ENCODE measurements around the gene ELMOD3. TPM values are rescaled to one million over a fixed set of nuclear protein-coding genes. Genes with fewer than 3 reads are reported as not detected.

The ELMOD3 gene
- total and polyA plus RNA-seq, 8 donors, result 20.8 to 40.5 (median 31.8) TPM

DNA sequence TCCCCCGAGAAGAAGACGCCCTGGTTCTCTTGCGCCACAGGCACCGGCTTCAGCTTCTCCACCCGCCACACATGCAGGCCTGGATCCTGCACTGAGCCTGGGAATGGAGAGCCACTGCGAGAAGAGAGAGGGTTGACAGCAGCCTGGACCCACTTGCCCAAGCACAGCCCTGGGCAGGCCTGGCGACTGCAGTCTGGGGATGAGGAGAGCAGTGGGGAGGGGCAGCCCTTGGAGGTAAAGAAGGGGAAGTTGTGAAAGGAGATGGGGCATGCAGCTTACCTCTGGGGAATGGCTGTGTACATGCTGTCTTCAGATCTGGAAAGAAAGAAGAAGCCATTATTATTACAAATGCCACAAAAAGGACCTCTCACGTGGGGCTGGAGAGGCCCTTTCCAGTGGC lies 47.3 kb downstream of the ELMOD3 start:
- TF ChIP-seq, protein P1, sequence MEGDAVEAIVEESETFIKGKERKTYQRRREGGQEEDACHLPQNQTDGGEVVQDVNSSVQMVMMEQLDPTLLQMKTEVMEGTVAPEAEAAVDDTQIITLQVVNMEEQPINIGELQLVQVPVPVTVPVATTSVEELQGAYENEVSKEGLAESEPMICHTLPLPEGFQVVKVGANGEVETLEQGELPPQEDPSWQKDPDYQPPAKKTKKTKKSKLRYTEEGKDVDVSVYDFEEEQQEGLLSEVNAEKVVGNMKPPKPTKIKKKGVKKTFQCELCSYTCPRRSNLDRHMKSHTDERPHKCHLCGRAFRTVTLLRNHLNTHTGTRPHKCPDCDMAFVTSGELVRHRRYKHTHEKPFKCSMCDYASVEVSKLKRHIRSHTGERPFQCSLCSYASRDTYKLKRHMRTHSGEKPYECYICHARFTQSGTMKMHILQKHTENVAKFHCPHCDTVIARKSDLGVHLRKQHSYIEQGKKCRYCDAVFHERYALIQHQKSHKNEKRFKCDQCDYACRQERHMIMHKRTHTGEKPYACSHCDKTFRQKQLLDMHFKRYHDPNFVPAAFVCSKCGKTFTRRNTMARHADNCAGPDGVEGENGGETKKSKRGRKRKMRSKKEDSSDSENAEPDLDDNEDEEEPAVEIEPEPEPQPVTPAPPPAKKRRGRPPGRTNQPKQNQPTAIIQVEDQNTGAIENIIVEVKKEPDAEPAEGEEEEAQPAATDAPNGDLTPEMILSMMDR (IDR thresholded peaks at IDR 0.05), result no peak
- Histone ChIP-seq H3K27me3 (no peaks in the 10 kb centered on the region), H3K9me3 (peaks cover 0 to 3% of the 10 kb centered on the region in 2 donors), H3K4me1 (peaks cover 0 to 37% of the 10 kb centered on the region in 2 donors), H3K27ac (peak overlapping the region in 1 of 2 donors; percentile 39), H3K4me3 (no peak overlapping the region), H3K36me3 (peaks cover 0 to 59% of the 10 kb centered on the region in 2 donors)
- ATAC-seq (no peak), DNase-seq (peak in 1 of 4 donors; percentile 35)
- intact Hi-C loops (cut with DNase I), result no loop called here

DNA sequence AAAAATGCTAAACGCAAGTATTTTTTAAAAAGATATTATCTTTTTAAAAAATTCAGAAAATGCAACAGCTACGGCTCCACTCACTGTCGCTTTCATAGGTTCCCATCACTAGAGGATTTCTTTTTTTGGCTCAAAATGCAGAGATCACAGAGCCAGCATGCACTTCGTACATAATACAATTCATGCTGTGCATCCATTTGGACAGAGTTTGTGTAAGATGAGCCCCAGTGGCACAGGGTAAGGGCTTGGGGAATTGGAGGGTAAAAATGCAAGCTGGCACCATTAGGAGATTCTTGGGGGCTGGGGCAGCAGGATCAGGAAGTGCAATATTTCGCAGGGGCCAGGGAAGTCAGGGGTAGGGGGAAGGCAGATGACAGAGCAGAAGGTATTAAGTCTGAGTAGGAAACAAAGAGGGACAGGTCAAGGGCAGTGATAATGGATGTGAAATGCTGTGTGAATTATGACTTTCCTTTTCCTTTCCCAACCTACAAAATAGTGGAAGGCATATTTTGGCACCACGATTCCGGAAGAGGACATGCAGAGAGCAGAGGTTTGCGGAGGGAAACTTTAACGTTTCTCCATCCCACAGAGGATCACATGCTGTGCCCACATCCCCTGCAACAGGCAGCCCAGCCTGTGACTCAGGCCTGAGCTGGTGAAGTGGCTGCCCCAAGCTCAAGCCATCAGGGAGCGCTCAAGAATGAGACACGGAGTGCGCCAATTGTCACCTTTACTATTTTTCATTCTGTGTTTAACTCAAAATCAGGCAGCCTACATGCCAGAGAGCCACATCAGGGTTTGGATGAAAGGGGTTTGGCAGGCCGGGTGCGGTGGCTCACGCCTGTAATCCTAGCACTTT lies 50.9 kb downstream of the ELMOD3 start:
- intact Hi-C loops (cut with DNase I), result no loop called here
- Histone ChIP-seq H3K4me3 (peak overlapping the region in 1 of 2 donors; percentile 22), H3K9me3 (peaks cover 0 to 3% of the 10 kb centered on the region in 2 donors), H3K27ac (peak overlapping the region; percentile 53 to 88), H3K36me3 (peaks cover 0 to 23% of the 10 kb centered on the region in 2 donors), H3K27me3 (no peaks in the 10 kb centered on the region), H3K4me1 (peaks cover 3 to 64% of the 10 kb centered on the region in 2 donors)
- ATAC-seq (peak; percentile 60), DNase-seq (peak in 2 of 4 donors; percentile 83 to 91)
- TF ChIP-seq, protein P1 (IDR thresholded peaks at IDR 0.05), result no peak

GRCh38 chr2:85409845-85410583 lies 55.4 kb downstream of the ELMOD3 start, which contains the start of gene CAPG:
TSS of gene CAPG (minus strand) at chr2:85410366. CDS start at chr2:85402145, 8,221 bp downstream.
- ATAC-seq (peak; percentile 68), DNase-seq (peak in 2 of 4 donors; percentile 91 to 96)
- no peaks in the 10 kb centered on the region for H3K36me3 ChIP-seq
- no peaks in the 10 kb centered on the region for H3K27me3 ChIP-seq
- H3K27ac ChIP-seq, result peak within 1 kb of the TSS; percentile 60 to 93
- TF ChIP-seq, protein P1 (IDR thresholded peaks at IDR 0.05), result no peak
- peak within 1 kb of the TSS; percentile 10 to 58 for H3K4me3 ChIP-seq
- H3K4me1 ChIP-seq, result peaks cover 8 to 85% of the 10 kb centered on the region in 2 donors
- no peaks in the 10 kb centered on the region for H3K9me3 ChIP-seq
- intact Hi-C loops (cut with DNase I), result loop anchor here in 1 of 2 donors (10.0 kb wide), 1 partner anchor 145 kb away; no protein-coding TSS in a partner anchor

DNA sequence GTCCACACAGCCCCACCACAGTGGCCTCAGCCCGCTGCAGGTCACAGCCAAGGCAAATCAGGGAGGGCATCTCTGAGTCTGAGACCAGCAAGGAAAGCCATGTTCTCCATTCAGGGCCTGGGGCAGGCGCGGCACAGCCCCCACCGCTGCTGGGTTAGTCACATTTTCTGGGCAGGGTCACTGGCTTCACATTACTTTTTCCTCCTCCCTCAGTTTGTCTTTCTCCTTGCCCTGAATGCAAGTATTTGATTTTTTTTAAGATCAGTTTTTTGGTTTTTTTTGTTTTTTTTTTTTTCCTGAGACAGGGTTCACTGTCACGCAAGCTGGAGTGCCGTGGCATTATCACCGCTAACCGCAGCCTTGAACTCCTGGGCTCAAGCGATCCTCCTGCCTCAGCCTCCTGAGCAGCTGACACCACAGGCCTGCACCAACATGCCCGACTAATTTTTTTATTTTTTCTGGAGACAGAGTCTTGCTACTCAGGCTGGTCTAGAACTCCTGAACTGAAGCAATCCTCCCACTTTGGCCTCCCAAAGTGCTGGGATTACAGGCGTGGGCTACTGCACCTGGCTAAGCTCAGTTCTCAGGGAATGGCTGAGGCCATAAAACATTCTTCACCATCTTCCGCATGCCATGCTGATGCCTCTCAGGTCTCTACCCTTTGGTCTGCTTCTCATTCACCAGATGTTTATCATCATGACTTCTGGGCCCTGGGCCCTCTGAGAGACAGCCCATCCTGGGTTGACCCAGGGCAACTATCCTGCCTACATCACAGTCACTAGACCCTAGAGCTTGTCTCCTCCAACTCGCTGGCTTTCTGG lies 56.2 kb downstream of the ELMOD3 start:
- no peak for ATAC-seq
- Histone ChIP-seq H3K36me3 (no peaks in the 10 kb centered on the region), H3K9me3 (no peaks in the 10 kb centered on the region), H3K27ac (peak overlapping the region; percentile 60 to 93), H3K27me3 (no peaks in the 10 kb centered on the region), H3K4me3 (peak overlapping the region in 1 of 2 donors; percentile 58), H3K4me1 (peaks cover 8 to 82% of the 10 kb centered on the region in 2 donors)
- intact Hi-C loops (cut with DNase I), result loop anchor here in 1 of 2 donors (10.0 kb wide), 1 partner anchor 144 kb away; no protein-coding TSS in a partner anchor
- no peak for DNase-seq
- TF ChIP-seq, protein P1 (IDR thresholded peaks at IDR 0.05), result no peak
